GM18951 (cell line): ENCODE data around the gene SBK3.

Experiments used
- POLR2A ChIP-seq: IDR thresholded peaks from 4 replicates; pipeline ENCODE4 v1.6.1; 2011; ENCODE audit warnings: mild to moderate bottlenecking; ENCODE audit not compliant: insufficient read length, insufficient read depth; ENCODE audit errors: extremely low read depth
- in situ Hi-C: fragments of 300-500 bp; cut with MboI; formaldehyde crosslinking; loops from one replicate; pipeline ENCODE4 v1.12.0; 2022; ENCODE audit warnings: low sequenced_read_pairs, mixed read lengths, inconsistent platforms; ENCODE audit not compliant: unreplicated experiment

The SBK3 gene

GRCh38 chr19:55492362-55492944, 52.9 kb downstream of the SBK3 start:
- in situ Hi-C loops, result no loop called here
- no peak for TF ChIP-seq POLR2A

GRCh38 chr19:55491546-55492360, 53.6 kb downstream of the SBK3 start:
- in situ Hi-C loops, result no loop called here
- TF ChIP-seq POLR2A, result no peak
